Astrocyte of the cerebellum (primary cell): ENCODE results near the gene KIF1A.

Source experiments
- DNase-seq: peaks from one replicate; pipeline ENCODE4 v3.0.0-alpha.2; 2011; ENCODE audit warnings: low read depth
- H3K4me3 ChIP-seq: 2 replicates; pipeline ENCODE4 v1.5.1; 2011; ENCODE audit warnings: mild to moderate bottlenecking, low read depth, low read length, moderate library complexity
- CTCF ChIP-seq: IDR thresholded peaks from 2 replicates; pipeline ENCODE4 v1.5.1; 2012; ENCODE audit warnings: low read length, low read depth, moderate library complexity, mild to moderate bottlenecking; ENCODE audit errors: missing control alignments
- in situ Hi-C: cut with HindIII; loops from 2 replicates; pipeline ENCODE4 v1.10.0; 2017; ENCODE audit warnings: low sequenced_read_pairs

Gene KIF1A

GRCh38 chr2:240798327-240798905, 21.6 kb downstream of the KIF1A start:
- no peak overlapping the region for H3K4me3 ChIP-seq
- no peak for DNase-seq
- in situ Hi-C loops = loop anchor here (5.0 kb wide), 1 partner anchor 61 kb away; no protein-coding TSS in a partner anchor
- TF ChIP-seq CTCF = no peak

DNA sequence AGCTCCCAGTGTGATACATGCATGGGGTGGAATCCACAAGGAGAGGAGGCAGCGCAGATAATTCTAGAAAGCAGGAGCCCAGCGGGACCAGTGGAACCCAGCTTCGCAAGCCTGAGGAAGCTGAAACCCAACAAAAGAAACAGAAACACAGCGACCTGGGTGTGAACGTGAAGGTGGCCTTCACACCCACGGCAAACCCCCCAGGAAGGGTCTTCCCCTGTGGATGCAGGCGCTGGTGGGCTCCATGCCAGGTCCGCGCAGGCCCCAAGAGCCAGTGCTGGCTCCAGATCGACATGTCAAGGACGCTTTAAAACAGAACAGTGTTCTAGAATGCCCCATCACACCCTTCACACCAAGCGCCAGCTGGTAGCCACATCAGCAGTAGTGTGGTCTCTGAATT, 22.1 kb downstream of the KIF1A start:
- in situ Hi-C loops = loop anchor here (5.0 kb wide), 1 partner anchor 61 kb away; no protein-coding TSS in a partner anchor
- no peak overlapping the region for H3K4me3 ChIP-seq
- no peak for DNase-seq
- TF ChIP-seq CTCF = no peak

- no peak for DNase-seq
- in situ Hi-C loops = loop anchor here (5.0 kb wide), 1 partner anchor 60 kb away; no protein-coding TSS in a partner anchor
- no peak for TF ChIP-seq CTCF
- H3K4me3 ChIP-seq = no peak overlapping the region
Measured at GRCh38 chr2:240797500-240797895, 22.5 kb downstream of the KIF1A start.

GRCh38 chr2:240796543-240797499, 23.2 kb downstream of the KIF1A start:
- in situ Hi-C loops = loop anchor here (5.0 kb wide), 1 partner anchor 60 kb away; no protein-coding TSS in a partner anchor
- DNase-seq = no peak
- H3K4me3 ChIP-seq = no peak overlapping the region
- TF ChIP-seq CTCF = no peak

GRCh38 chr2:240795916-240796510, 24.0 kb downstream of the KIF1A start:
- in situ Hi-C loops = loop anchor here (5.0 kb wide), 1 partner anchor 59 kb away; no protein-coding TSS in a partner anchor

More at GRCh38 chr2:240795916-240796510, 24.0 kb downstream of the KIF1A start:
- no peak overlapping the region for H3K4me3 ChIP-seq
- DNase-seq = no peak
- TF ChIP-seq CTCF = no peak
